HEK293 (cell line): ENCODE results near the gene DCDC1.

Experiments
- CTCF ChIA-PET: fragments of 350-600 bp; formaldehyde crosslinking; extraction: SDS; loops from one replicate; lab custom pipeline; 2021; ENCODE audit warnings: antibody characterized with exemption; lab: Yijun Ruan, JAX
- POLR2A ChIA-PET: fragments of 300-600 bp; formaldehyde crosslinking; extraction: SDS; loops from one replicate; lab custom pipeline; 2020; ENCODE audit warnings: antibody characterized with exemption, inconsistent platforms; lab: Yijun Ruan, JAX
- H3K27ac ChIP-seq: fragments of 200-500 bp; sonication (Bioruptor generic); 2 replicates; pipeline ENCODE4 v1.5.1; 2014; ENCODE audit warnings: low read depth, low read length, control low read depth, inconsistent platforms; ENCODE audit errors: extremely low read depth
- H3K36me3 ChIP-seq, 2 experiments: fragments of 200-500 bp in 1 of 2; sonication (Bioruptor generic) in 1 of 2; 1 replicate in 1 of 2; 2 replicates in 1 of 2; pipeline ENCODE4 v1.5.1; 2014 to 2017; ENCODE audit warnings: inconsistent platforms in 2 of 2, low read length in 2 of 2; ENCODE audit not compliant: control insufficient read depth in 2 of 2, insufficient read depth in 1 of 2
- H3K4me1 ChIP-seq: fragments of 200-500 bp; sonication (Bioruptor generic); 2 replicates; pipeline ENCODE4 v1.5.1; 2014; ENCODE audit warnings: mild to moderate bottlenecking, low read length, inconsistent platforms; ENCODE audit not compliant: control insufficient read depth, insufficient read depth
- H3K4me3 ChIP-seq: 2 replicates; pipeline ENCODE4 v1.5.1; 2011; ENCODE audit warnings: low read depth, mild to moderate bottlenecking, control low read depth, low read length, moderate library complexity
- H3K9me3 ChIP-seq: fragments of 200-500 bp; sonication (Bioruptor generic); 2 replicates; pipeline ENCODE4 v1.5.1; 2014; ENCODE audit warnings: low read depth, low read length, inconsistent platforms; ENCODE audit not compliant: control insufficient read depth, insufficient read depth
- BCL11A ChIP-seq: fragments of 450-650 bp; formaldehyde crosslinking; IDR thresholded peaks from 2 replicates; pipeline ENCODE4 v1.5.1; 2016; ENCODE audit warnings: low read depth, missing biosample characterization, missing genetic modification characterization
- BCL6B ChIP-seq: fragments of 450-650 bp; formaldehyde crosslinking; IDR thresholded peaks from 2 replicates; pipeline ENCODE4 v1.5.1; 2017; ENCODE audit warnings: missing biosample characterization, missing genetic modification characterization
- GFI1B ChIP-seq: fragments of 450-650 bp; formaldehyde crosslinking; IDR thresholded peaks from 2 replicates; pipeline ENCODE4 v1.5.1; 2016; ENCODE audit warnings: missing biosample characterization, missing genetic modification characterization
- INSM2 ChIP-seq: fragments of 450-650 bp; formaldehyde crosslinking; IDR thresholded peaks from 2 replicates; pipeline ENCODE4 v1.5.1; 2016; ENCODE audit warnings: missing biosample characterization, missing genetic modification characterization
- PBX3 ChIP-seq: sonication (generic); formaldehyde crosslinking; IDR thresholded peaks from 2 replicates; pipeline ENCODE4 v1.8.1; 2022; ENCODE audit warnings: mild to moderate bottlenecking, moderate library complexity, missing genetic modification reagents
- SETDB1 ChIP-seq: IDR thresholded peaks from one replicate; pipeline ENCODE4 v1.6.1; 2017; ENCODE audit warnings: mild to moderate bottlenecking, low read length, moderate library complexity, mixed read lengths; ENCODE audit not compliant: insufficient read length
- ZBTB20 ChIP-seq: fragments of 450-650 bp; formaldehyde crosslinking; IDR thresholded peaks from 2 replicates; pipeline ENCODE4 v1.5.1; 2016; ENCODE audit warnings: missing biosample characterization, missing genetic modification characterization
- ZNF10 ChIP-seq: fragments of 450-650 bp; formaldehyde crosslinking; IDR thresholded peaks from 2 replicates; pipeline ENCODE4 v1.5.1; 2017; ENCODE audit warnings: missing biosample characterization, missing genetic modification characterization
- ZNF169 ChIP-seq: fragments of 450-650 bp; formaldehyde crosslinking; IDR thresholded peaks from 2 replicates; pipeline ENCODE4 v1.5.1; 2016; ENCODE audit warnings: missing biosample characterization, missing genetic modification characterization
- ZNF202 ChIP-seq: fragments of 450-650 bp; formaldehyde crosslinking; IDR thresholded peaks from 2 replicates; pipeline ENCODE4 v1.5.1; 2016; ENCODE audit warnings: missing biosample characterization, missing genetic modification characterization, borderline replicate concordance
- ZNF248 ChIP-seq: fragments of 450-650 bp; formaldehyde crosslinking; IDR thresholded peaks from 2 replicates; pipeline ENCODE4 v1.5.1; 2017; ENCODE audit warnings: missing biosample characterization, missing genetic modification characterization
- ZNF354C ChIP-seq: fragments of 450-650 bp; formaldehyde crosslinking; IDR thresholded peaks from 2 replicates; pipeline ENCODE4 v1.5.1; 2016; ENCODE audit warnings: missing biosample characterization, missing genetic modification characterization, low read depth, borderline replicate concordance
- ZNF571 ChIP-seq: fragments of 450-650 bp; formaldehyde crosslinking; IDR thresholded peaks from 2 replicates; pipeline ENCODE4 v1.5.0; 2017; ENCODE audit warnings: missing biosample characterization, missing genetic modification characterization
- ZNF600 ChIP-seq: fragments of 450-650 bp; formaldehyde crosslinking; IDR thresholded peaks from 2 replicates; pipeline ENCODE4 v1.5.1; 2016; ENCODE audit warnings: missing biosample characterization, missing genetic modification characterization
- ZNF701 ChIP-seq: fragments of 450-650 bp; formaldehyde crosslinking; IDR thresholded peaks from 2 replicates; pipeline ENCODE4 v1.5.1; 2016; ENCODE audit warnings: missing biosample characterization, missing genetic modification characterization
- ZNF768 ChIP-seq: fragments of 450-650 bp; formaldehyde crosslinking; IDR thresholded peaks from 2 replicates; pipeline ENCODE4 v1.5.1; 2018; ENCODE audit warnings: missing biosample characterization, mild to moderate bottlenecking, missing genetic modification characterization
- ZNF785 ChIP-seq: fragments of 450-650 bp; formaldehyde crosslinking; IDR thresholded peaks from 2 replicates; pipeline ENCODE4 v1.5.1; 2016; ENCODE audit warnings: missing biosample characterization, missing genetic modification characterization
- TF ChIP-seq, protein P1 (sequence below): fragments of 450-650 bp; formaldehyde crosslinking; IDR thresholded peaks from 2 replicates; pipeline ENCODE4 v1.5.1; 2016; ENCODE audit warnings: missing biosample characterization, missing genetic modification characterization, borderline replicate concordance
- TF ChIP-seq, protein P2 (sequence below): fragments of 450-650 bp; formaldehyde crosslinking; IDR thresholded peaks from 2 replicates; pipeline ENCODE4 v1.5.1; 2016; ENCODE audit warnings: missing biosample characterization, missing genetic modification characterization

The DCDC1 gene

GRCh38 chr11:30935861-30936260, 433.7 kb downstream of the DCDC1 start:
- Histone ChIP-seq H3K36me3 (no peaks in the 10 kb centered on the region), H3K4me1 (no peaks in the 10 kb centered on the region), H3K9me3 (no peaks in the 10 kb centered on the region), H3K4me3 (no peak overlapping the region), H3K27ac (no peak overlapping the region)
- ChIA-PET POLR2A (no interaction called here), CTCF (no interaction called here)
- TF ChIP-seq ZNF768 (tag by site-specific recombination) (no peak), ZNF701 (no peak), BCL11A (tag by site-specific recombination) (no peak), ZNF785 (tag by site-specific recombination) (no peak), ZNF600 (tag by site-specific recombination) (no peak), INSM2 (tag by site-specific recombination) (no peak), ZNF248 (tag by site-specific recombination) (no peak), ZBTB20 (no peak), ZNF169 (tag by site-specific recombination) (no peak), SETDB1 (no peak), ZNF10 (tag by site-specific recombination) (no peak), ZNF571 (tag by site-specific recombination) (no peak), BCL6B (tag by site-specific recombination) (no peak), ZNF202 (tag by site-specific recombination) (no peak), GFI1B (tag by site-specific recombination) (no peak)
- TF ChIP-seq, protein P1, sequence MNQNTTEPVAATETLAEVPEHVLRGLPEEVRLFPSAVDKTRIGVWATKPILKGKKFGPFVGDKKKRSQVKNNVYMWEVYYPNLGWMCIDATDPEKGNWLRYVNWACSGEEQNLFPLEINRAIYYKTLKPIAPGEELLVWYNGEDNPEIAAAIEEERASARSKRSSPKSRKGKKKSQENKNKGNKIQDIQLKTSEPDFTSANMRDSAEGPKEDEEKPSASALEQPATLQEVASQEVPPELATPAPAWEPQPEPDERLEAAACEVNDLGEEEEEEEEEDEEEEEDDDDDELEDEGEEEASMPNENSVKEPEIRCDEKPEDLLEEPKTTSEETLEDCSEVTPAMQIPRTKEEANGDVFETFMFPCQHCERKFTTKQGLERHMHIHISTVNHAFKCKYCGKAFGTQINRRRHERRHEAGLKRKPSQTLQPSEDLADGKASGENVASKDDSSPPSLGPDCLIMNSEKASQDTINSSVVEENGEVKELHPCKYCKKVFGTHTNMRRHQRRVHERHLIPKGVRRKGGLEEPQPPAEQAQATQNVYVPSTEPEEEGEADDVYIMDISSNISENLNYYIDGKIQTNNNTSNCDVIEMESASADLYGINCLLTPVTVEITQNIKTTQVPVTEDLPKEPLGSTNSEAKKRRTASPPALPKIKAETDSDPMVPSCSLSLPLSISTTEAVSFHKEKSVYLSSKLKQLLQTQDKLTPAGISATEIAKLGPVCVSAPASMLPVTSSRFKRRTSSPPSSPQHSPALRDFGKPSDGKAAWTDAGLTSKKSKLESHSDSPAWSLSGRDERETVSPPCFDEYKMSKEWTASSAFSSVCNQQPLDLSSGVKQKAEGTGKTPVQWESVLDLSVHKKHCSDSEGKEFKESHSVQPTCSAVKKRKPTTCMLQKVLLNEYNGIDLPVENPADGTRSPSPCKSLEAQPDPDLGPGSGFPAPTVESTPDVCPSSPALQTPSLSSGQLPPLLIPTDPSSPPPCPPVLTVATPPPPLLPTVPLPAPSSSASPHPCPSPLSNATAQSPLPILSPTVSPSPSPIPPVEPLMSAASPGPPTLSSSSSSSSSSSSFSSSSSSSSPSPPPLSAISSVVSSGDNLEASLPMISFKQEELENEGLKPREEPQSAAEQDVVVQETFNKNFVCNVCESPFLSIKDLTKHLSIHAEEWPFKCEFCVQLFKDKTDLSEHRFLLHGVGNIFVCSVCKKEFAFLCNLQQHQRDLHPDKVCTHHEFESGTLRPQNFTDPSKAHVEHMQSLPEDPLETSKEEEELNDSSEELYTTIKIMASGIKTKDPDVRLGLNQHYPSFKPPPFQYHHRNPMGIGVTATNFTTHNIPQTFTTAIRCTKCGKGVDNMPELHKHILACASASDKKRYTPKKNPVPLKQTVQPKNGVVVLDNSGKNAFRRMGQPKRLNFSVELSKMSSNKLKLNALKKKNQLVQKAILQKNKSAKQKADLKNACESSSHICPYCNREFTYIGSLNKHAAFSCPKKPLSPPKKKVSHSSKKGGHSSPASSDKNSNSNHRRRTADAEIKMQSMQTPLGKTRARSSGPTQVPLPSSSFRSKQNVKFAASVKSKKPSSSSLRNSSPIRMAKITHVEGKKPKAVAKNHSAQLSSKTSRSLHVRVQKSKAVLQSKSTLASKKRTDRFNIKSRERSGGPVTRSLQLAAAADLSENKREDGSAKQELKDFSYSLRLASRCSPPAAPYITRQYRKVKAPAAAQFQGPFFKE: no peak

- POLR2A ChIA-PET: no interaction called here
Observed at GRCh38 chr11:30926130-30926529, 443.4 kb downstream of the DCDC1 start.

More at GRCh38 chr11:30926130-30926529, 443.4 kb downstream of the DCDC1 start:
- no peaks in the 10 kb centered on the region for H3K4me1 ChIP-seq
- CTCF ChIA-PET: interaction anchor here (0.6 to 3.5 kb wide), 5 partner anchors 8 to 1513 kb away, joined by 3 to 19 read pairs (median 4); no protein-coding TSS in a partner anchor
- TF ChIP-seq ZNF785 (tag by site-specific recombination): no peak
- TF ChIP-seq, protein P2, sequence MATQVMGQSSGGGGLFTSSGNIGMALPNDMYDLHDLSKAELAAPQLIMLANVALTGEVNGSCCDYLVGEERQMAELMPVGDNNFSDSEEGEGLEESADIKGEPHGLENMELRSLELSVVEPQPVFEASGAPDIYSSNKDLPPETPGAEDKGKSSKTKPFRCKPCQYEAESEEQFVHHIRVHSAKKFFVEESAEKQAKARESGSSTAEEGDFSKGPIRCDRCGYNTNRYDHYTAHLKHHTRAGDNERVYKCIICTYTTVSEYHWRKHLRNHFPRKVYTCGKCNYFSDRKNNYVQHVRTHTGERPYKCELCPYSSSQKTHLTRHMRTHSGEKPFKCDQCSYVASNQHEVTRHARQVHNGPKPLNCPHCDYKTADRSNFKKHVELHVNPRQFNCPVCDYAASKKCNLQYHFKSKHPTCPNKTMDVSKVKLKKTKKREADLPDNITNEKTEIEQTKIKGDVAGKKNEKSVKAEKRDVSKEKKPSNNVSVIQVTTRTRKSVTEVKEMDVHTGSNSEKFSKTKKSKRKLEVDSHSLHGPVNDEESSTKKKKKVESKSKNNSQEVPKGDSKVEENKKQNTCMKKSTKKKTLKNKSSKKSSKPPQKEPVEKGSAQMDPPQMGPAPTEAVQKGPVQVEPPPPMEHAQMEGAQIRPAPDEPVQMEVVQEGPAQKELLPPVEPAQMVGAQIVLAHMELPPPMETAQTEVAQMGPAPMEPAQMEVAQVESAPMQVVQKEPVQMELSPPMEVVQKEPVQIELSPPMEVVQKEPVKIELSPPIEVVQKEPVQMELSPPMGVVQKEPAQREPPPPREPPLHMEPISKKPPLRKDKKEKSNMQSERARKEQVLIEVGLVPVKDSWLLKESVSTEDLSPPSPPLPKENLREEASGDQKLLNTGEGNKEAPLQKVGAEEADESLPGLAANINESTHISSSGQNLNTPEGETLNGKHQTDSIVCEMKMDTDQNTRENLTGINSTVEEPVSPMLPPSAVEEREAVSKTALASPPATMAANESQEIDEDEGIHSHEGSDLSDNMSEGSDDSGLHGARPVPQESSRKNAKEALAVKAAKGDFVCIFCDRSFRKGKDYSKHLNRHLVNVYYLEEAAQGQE (tag by site-specific recombination): no peak
- TF ChIP-seq PBX3: no peak
- no peak for TF ChIP-seq ZNF354C (tag by site-specific recombination)
- H3K4me3 ChIP-seq: no peak overlapping the region
- H3K27ac ChIP-seq: no peak overlapping the region
- H3K36me3 ChIP-seq: no peaks in the 10 kb centered on the region
- no peaks in the 10 kb centered on the region for H3K9me3 ChIP-seq
